NB4 (cell line): ENCODE results near the gene ARHGAP11A.

ENCODE experiments used
- CTCF ChIP-seq: IDR thresholded peaks from one replicate; pipeline ENCODE4 v1.5.1; 2012; ENCODE audit warnings: low read depth, low read length
- TF ChIP-seq, protein P1 (sequence below): IDR thresholded peaks from 2 replicates; pipeline ENCODE4 v1.6.1; 2011; ENCODE audit warnings: low read depth, low read length

- no peak for TF ChIP-seq CTCF
- TF ChIP-seq, protein P1, sequence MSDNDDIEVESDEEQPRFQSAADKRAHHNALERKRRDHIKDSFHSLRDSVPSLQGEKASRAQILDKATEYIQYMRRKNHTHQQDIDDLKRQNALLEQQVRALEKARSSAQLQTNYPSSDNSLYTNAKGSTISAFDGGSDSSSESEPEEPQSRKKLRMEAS: no peak
Measured at GRCh38 chr15:32636908-32637567, 21.7 kb downstream of the ARHGAP11A start.
